ENCODE measurements around the gene LRRC61. TPM values are rescaled to one million over a fixed set of nuclear protein-coding genes. Genes with fewer than 3 reads are reported as not detected.
"Not testable (repeated sequence)": the region's sequence is repeated elsewhere in the genome, so short reads cannot be mapped to it uniquely, and the experiment has no call there.

The LRRC61 gene
- total RNA-seq, 1 experiment from 2014 or later, result not detected

- DNase-seq (ENCODE audit: low read depth, low spot score), result no peak
- in situ Hi-C loops (cut with HindIII; ENCODE audit: low pct_unique_long_range_greater_than_20kb, low sequenced_read_pairs), result no loop called here
These were observed 61.5 kb downstream of the LRRC61 start for GRCh38 chr7:150384406-150385301.

GRCh38 chr7:150385302-150385723, 62.2 kb downstream of the LRRC61 start:
- in situ Hi-C loops (cut with HindIII; ENCODE audit: low pct_unique_long_range_greater_than_20kb, low sequenced_read_pairs), result no loop called here
- no peak for DNase-seq (ENCODE audit: low read depth, low spot score)

- in situ Hi-C loops (cut with HindIII; ENCODE audit: low pct_unique_long_range_greater_than_20kb, low sequenced_read_pairs); DNase-seq (ENCODE audit: low read depth, low spot score): not testable (repeated sequence)
These were observed 62.7 kb downstream of the LRRC61 start for GRCh38 chr7:150385884-150386283.

Other genes with a start within 250 kb of the LRRC61 start
- gene ACTR3C, start 190 bp downstream of the LRRC61 start, total RNA-seq (2014; rRNA removed; shearing (Covaris generic)), result not detected in 2 replicates
- gene RARRES2, start 18.3 kb downstream of the LRRC61 start, total RNA-seq (2014; rRNA removed; shearing (Covaris generic)), result not detected in 2 replicates
- 131 TPM in 2 replicates for gene REPIN1, start 45.5 kb downstream of the LRRC61 start, total RNA-seq (2014; rRNA removed; shearing (Covaris generic))
- 10.4 and 10.5 TPM in 2 replicates for gene ZNF775, start 56.0 kb downstream of the LRRC61 start, total RNA-seq (2014; rRNA removed; shearing (Covaris generic))
- not detected in 2 replicates for gene GIMAP8, start 127.3 kb downstream of the LRRC61 start, total RNA-seq (2014; rRNA removed; shearing (Covaris generic))
- gene GIMAP7, start 191.5 kb downstream of the LRRC61 start, total RNA-seq (2014; rRNA removed; shearing (Covaris generic)), result not detected in 2 replicates
- gene GIMAP4, start 244.0 kb downstream of the LRRC61 start, total RNA-seq (2014; rRNA removed; shearing (Covaris generic)), result not detected in 2 replicates